Measurements from ENCODE around the gene PHACTR1. TPM values are rescaled to one million over a fixed set of nuclear protein-coding genes. Genes with fewer than 3 reads are reported as not detected.

PHACTR1 gene
- total RNA-seq, 1 donor from 2014 or later, result 85.9 TPM

DNA sequence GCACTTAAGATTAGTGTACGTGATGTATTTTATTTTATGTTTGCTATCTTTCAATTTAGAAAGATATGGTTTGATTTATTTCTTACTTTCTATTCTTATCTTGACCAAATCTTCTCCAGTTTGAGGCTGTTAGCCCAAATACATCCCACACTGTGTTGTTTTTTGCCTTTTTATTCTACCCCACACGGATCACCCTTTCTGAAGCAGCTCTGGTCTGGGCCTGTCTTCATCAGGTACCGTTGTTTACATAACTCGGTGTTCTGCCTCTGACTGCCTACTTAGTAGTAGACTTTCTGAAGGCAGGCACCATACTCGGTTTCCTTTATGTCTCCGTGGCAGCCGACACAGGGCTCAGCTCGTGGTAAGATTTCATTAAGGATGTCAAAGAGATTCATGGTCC, 95.0 kb downstream of the PHACTR1 start:
- intact Hi-C loops (cut with micrococcal nuclease), result no loop called here
- TF ChIP-seq, protein P1, sequence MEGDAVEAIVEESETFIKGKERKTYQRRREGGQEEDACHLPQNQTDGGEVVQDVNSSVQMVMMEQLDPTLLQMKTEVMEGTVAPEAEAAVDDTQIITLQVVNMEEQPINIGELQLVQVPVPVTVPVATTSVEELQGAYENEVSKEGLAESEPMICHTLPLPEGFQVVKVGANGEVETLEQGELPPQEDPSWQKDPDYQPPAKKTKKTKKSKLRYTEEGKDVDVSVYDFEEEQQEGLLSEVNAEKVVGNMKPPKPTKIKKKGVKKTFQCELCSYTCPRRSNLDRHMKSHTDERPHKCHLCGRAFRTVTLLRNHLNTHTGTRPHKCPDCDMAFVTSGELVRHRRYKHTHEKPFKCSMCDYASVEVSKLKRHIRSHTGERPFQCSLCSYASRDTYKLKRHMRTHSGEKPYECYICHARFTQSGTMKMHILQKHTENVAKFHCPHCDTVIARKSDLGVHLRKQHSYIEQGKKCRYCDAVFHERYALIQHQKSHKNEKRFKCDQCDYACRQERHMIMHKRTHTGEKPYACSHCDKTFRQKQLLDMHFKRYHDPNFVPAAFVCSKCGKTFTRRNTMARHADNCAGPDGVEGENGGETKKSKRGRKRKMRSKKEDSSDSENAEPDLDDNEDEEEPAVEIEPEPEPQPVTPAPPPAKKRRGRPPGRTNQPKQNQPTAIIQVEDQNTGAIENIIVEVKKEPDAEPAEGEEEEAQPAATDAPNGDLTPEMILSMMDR (IDR thresholded peaks at IDR 0.05; ENCODE audit: borderline replicate concordance), result no peak

DNA sequence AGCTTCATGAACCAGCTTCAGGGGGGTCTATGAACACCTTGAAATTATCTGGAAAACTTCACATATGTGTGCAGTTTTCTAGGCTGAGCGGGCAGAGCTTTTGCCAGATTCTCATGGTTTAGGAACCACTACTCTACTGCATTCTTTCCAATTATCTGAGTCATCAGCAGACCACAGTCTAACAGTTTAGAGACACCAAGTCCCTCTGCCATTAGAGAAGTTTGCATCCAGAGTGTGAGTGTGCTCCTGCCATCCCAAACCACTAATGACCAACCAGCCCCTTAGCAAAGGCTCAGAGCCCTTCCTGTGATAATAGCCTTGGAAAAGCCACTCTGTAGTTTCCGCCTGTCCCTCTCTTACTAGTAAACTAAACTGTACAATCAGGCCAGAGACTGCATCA, 96.8 kb downstream of the PHACTR1 start:
- H3K36me3 ChIP-seq, result no peaks in the 10 kb centered on the region
- peaks cover 37% of the 10 kb centered on the region for H3K27me3 ChIP-seq (ENCODE audit: low read depth)
- no peak for DNase-seq
- no peaks in the 10 kb centered on the region for H3K4me1 ChIP-seq
- H3K4me3 ChIP-seq, result no peak overlapping the region
- H3K9me3 ChIP-seq (replicated peaks), result no peaks in the 10 kb centered on the region
- intact Hi-C loops (cut with micrococcal nuclease), result no loop called here
- TF ChIP-seq, protein P1 (IDR thresholded peaks at IDR 0.05; ENCODE audit: borderline replicate concordance), result no peak
- no peak overlapping the region for H3K27ac ChIP-seq (replicated peaks)

More for the DNA sequence above, 95.0 kb downstream of the PHACTR1 start:
- Histone ChIP-seq H3K27me3 (ENCODE audit: low read depth) (peaks cover 35% of the 10 kb centered on the region), H3K36me3 (no peaks in the 10 kb centered on the region), H3K4me3 (no peak overlapping the region), H3K4me1 (no peaks in the 10 kb centered on the region), H3K9me3 (replicated peaks) (no peaks in the 10 kb centered on the region), H3K27ac (replicated peaks) (no peak overlapping the region)
- DNase-seq, result no peak

GRCh38 chr6:12814015-12814414, 97.4 kb downstream of the PHACTR1 start:
- Histone ChIP-seq H3K27me3 (ENCODE audit: low read depth) (peaks cover 34% of the 10 kb centered on the region), H3K4me3 (no peak overlapping the region), H3K27ac (replicated peaks) (no peak overlapping the region), H3K36me3 (no peaks in the 10 kb centered on the region), H3K9me3 (replicated peaks) (no peaks in the 10 kb centered on the region), H3K4me1 (no peaks in the 10 kb centered on the region)
- intact Hi-C loops (cut with micrococcal nuclease), result no loop called here
- TF ChIP-seq, protein P1 (IDR thresholded peaks at IDR 0.05; ENCODE audit: borderline replicate concordance), result no peak
- no peak for DNase-seq

- TF ChIP-seq, protein P1 (IDR thresholded peaks at IDR 0.05; ENCODE audit: borderline replicate concordance), result no peak
- intact Hi-C loops (cut with micrococcal nuclease), result no loop called here
Observed at GRCh38 chr6:12815089-12815488, 98.5 kb downstream of the PHACTR1 start.

DNA sequence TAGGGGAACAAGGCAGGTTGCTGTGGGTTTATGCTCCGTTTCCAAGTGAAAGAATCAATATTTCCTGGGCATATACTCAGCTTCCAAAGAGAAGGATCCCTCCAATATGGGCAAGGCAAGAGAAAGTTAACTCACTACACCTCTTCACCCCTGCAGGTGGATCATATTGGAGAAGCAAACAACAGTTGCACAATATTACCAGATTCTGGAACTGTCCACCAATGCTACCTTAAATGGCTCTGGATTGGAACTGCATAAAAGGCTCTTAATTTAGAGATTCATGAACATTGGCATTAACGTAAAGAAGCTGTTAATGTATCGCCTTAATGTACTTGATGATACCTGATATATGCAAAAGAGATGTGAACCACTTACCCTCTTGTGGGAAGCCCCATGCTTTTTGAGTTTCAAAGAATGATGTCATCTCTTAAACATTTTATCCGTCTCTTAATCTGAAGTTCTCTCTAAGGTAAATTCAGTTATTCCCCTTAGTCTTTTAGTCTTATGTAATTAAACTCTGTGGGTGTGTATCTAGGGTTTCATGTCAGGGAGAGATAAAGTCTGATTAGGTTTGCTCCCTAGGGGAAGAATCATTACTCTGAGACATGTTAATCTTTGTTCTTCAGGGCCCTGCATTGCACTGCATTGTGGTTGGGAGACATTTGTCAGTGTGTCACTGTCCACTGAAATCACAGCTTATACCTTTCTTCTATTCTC, 99.5 kb downstream of the PHACTR1 start:
- Histone ChIP-seq H3K36me3 (no peaks in the 10 kb centered on the region), H3K27me3 (ENCODE audit: low read depth) (peaks cover 38% of the 10 kb centered on the region), H3K4me3 (no peak overlapping the region), H3K27ac (replicated peaks) (no peak overlapping the region), H3K9me3 (replicated peaks) (no peaks in the 10 kb centered on the region), H3K4me1 (no peaks in the 10 kb centered on the region)
- TF ChIP-seq, protein P1 (IDR thresholded peaks at IDR 0.05; ENCODE audit: borderline replicate concordance), result no peak
- intact Hi-C loops (cut with micrococcal nuclease), result no loop called here
- DNase-seq, result no peak

More at GRCh38 chr6:12815089-12815488, 98.5 kb downstream of the PHACTR1 start:
- Histone ChIP-seq H3K27ac (replicated peaks) (no peak overlapping the region), H3K36me3 (no peaks in the 10 kb centered on the region), H3K4me1 (no peaks in the 10 kb centered on the region), H3K9me3 (replicated peaks) (no peaks in the 10 kb centered on the region), H3K4me3 (no peak overlapping the region), H3K27me3 (ENCODE audit: low read depth) (peaks cover 38% of the 10 kb centered on the region)
- DNase-seq, result no peak

Measured in left ventricle myocardium inferior (tissue), 1 donor.